HepG2 (cell line): ENCODE results near the gene SLC2A8. TPM values are rescaled to one million over a fixed set of nuclear protein-coding genes. Genes with fewer than 3 reads are reported as not detected.

Experiments used
- FOSL2 ChIP-seq: sonication (generic); formaldehyde crosslinking; IDR thresholded peaks from 2 replicates; pipeline ENCODE4 v1.4.0; 2020; ENCODE audit warnings: missing genetic modification reagents
- GATAD2A ChIP-seq: IDR thresholded peaks from 2 replicates; pipeline ENCODE4 v1.6.1; 2016
- GLI4 ChIP-seq: sonication (generic); formaldehyde crosslinking; IDR thresholded peaks from 2 replicates; pipeline ENCODE4 v1.5.1; 2020; ENCODE audit warnings: missing genetic modification reagents, mild to moderate bottlenecking, moderate library complexity, borderline replicate concordance
- HIC2 ChIP-seq: sonication (generic); formaldehyde crosslinking; IDR thresholded peaks from 2 replicates; pipeline ENCODE4 v1.9.0; 2022; ENCODE audit warnings: low read depth, missing genetic modification reagents
- KLF15 ChIP-seq: sonication (generic); formaldehyde crosslinking; IDR thresholded peaks from 2 replicates; pipeline ENCODE4 v1.8.1; 2023; ENCODE audit warnings: borderline replicate concordance, mild to moderate bottlenecking, inconsistent platforms, missing genetic modification reagents, mixed read lengths
- MED13 ChIP-seq: sonication (generic); formaldehyde crosslinking; IDR thresholded peaks from 2 replicates; pipeline ENCODE4 v1.5.0; 2020; ENCODE audit warnings: missing genetic modification reagents
- NCOA5 ChIP-seq: sonication (generic); formaldehyde crosslinking; IDR thresholded peaks from 2 replicates; pipeline ENCODE4 v1.4.0; 2020; ENCODE audit warnings: missing genetic modification reagents
- NFAT5 ChIP-seq: sonication (generic); formaldehyde crosslinking; IDR thresholded peaks from 2 replicates; pipeline ENCODE4 v1.4.0; 2020; ENCODE audit warnings: missing genetic modification reagents
- NKX3-1 ChIP-seq: sonication (generic); formaldehyde crosslinking; IDR thresholded peaks from 2 replicates; pipeline ENCODE4 v1.5.0; 2020; ENCODE audit warnings: missing genetic modification reagents
- PPARG ChIP-seq: conservative IDR thresholded peaks from 2 replicates; pipeline ENCODE4 v1.6.1; 2016; ENCODE audit warnings: missing biosample characterization, missing genetic modification reagents
- PRDM10 ChIP-seq: sonication (generic); formaldehyde crosslinking; IDR thresholded peaks from 2 replicates; pipeline ENCODE4 v1.4.0; 2020; ENCODE audit warnings: low read depth, missing genetic modification reagents
- SSRP1 ChIP-seq: IDR thresholded peaks from 2 replicates; pipeline ENCODE4 v1.6.1; 2016; ENCODE audit warnings: control low read depth
- WIZ ChIP-seq: sonication (generic); formaldehyde crosslinking; IDR thresholded peaks from 2 replicates; pipeline ENCODE4 v1.5.1; 2020; ENCODE audit warnings: mild to moderate bottlenecking, missing genetic modification reagents
- XBP1 ChIP-seq: sonication (generic); formaldehyde crosslinking; IDR thresholded peaks from 2 replicates; pipeline ENCODE4 v1.5.0; 2020; ENCODE audit warnings: missing genetic modification reagents
- XRCC5 ChIP-seq: fragments of 200-400 bp; formaldehyde crosslinking; optimal IDR thresholded peaks from 2 replicates; pipeline ENCODE3; 2017; ENCODE audit warnings: mild to moderate bottlenecking, low read length
- ZNF121 ChIP-seq: sonication (generic); formaldehyde crosslinking; IDR thresholded peaks from 2 replicates; pipeline ENCODE4 v1.5.0; 2020; ENCODE audit warnings: mild to moderate bottlenecking, missing genetic modification reagents
- ZNF143 ChIP-seq: sonication (generic); formaldehyde crosslinking; IDR thresholded peaks from 2 replicates; pipeline ENCODE4 v1.4.0; 2020; ENCODE audit warnings: missing genetic modification reagents
- ZNF33A ChIP-seq: sonication (generic); formaldehyde crosslinking; IDR thresholded peaks from 2 replicates; pipeline ENCODE4 v1.5.1; 2020; ENCODE audit warnings: missing genetic modification reagents, mild to moderate bottlenecking, moderate library complexity, borderline replicate concordance
- ZNF660 ChIP-seq: sonication (generic); formaldehyde crosslinking; IDR thresholded peaks from 2 replicates; pipeline ENCODE4 v1.5.1; 2020; ENCODE audit warnings: mild to moderate bottlenecking, low read depth, missing genetic modification reagents, borderline replicate concordance
- ZNF83 ChIP-seq: sonication (generic); formaldehyde crosslinking; IDR thresholded peaks from 2 replicates; pipeline ENCODE4 v1.4.0; 2020; ENCODE audit warnings: missing genetic modification reagents, mild to moderate bottlenecking, borderline replicate concordance
- ZSCAN21 ChIP-seq: sonication (generic); formaldehyde crosslinking; IDR thresholded peaks from 2 replicates; pipeline ENCODE4 v1.8.0; 2022; ENCODE audit warnings: mild to moderate bottlenecking, missing genetic modification reagents, moderate library complexity, borderline replicate concordance
- polyA plus RNA-seq, 8 experiments: library from polyadenylated mRNA; depleted of rRNA in 3 of 8; stranded (reverse) in 7 of 8; unstranded in 1 of 8; fragments of >200 nt; fragmentation: Illumina TruSeq in 4 of 8; extraction: Trizol in 4 of 8; gene quantifications; 2 replicates each; pipeline versions ENCODE4 v1.2.1 to v1.2.3, GENCODE V29; 2011 to 2016; ENCODE audit warnings: low read depth in 4 of 8, missing spikeins in 1 of 8, mixed read lengths in 1 of 8; ENCODE audit not compliant: insufficient read depth in 1 of 8
- total RNA-seq, 5 experiments: library from RNA; depleted of rRNA; stranded (reverse); fragments of >200 nt; fragmentation: Illumina TruSeq; extraction: Trizol; gene quantifications; 2 replicates each; pipeline ENCODE4 v1.2.3, GENCODE V29; 2016; ENCODE audit warnings: low read depth in 1 of 5

Gene SLC2A8
- total and polyA plus RNA-seq, 2 of the 13 experiments (the other 11 are each of a cell fraction or from before 2014, with no cell fraction given), result 22.6 to 48.6 TPM

DNA sequence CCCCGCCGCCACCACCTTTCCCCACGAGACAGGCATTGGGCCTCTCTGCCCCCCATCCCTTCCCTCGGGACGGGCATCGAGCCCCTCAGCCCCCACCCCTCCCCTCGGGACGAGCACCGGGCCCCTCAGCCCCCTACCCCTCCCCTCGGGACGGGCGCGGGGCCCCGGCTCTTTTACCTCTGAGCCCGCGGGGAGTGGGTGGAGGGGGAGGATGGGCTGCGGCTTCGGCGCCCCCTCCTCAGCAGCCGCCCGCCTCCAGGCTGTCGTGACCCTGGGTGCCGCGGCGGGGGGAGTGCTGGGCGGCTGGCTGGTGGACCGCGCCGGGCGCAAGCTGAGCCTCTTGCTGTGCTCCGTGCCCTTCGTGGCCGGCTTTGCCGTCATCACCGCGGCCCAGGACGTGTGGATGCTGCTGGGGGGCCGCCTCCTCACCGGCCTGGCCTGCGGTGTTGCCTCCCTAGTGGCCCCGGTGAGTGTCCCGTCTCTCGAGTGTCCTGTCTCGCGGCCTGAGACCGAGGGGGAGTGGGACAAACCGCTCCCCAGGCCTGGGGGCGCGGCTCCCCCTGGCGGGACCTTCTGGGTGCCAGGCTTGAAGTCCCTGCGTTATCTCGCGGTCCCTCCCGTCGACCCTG, 791 bp downstream of the SLC2A8 start (continued):
- TF ChIP-seq NFAT5 (CRISPR knock-in tag) (no peak), ZSCAN21 (0 out of 2 replicates have a peak, but pooled peaks have one; percentile 53), MED13 (CRISPR knock-in tag) (no peak), ZNF83 (CRISPR knock-in tag) (no peak), ZNF660 (CRISPR knock-in tag) (no peak), WIZ (no peak), ZNF143 (no peak), KLF15 (no peak), HIC2 (CRISPR knock-in tag) (no peak), NCOA5 (CRISPR knock-in tag) (no peak), GATAD2A (peak; percentile 58; the same call in 1 of the 2 replicates), FOSL2 (CRISPR knock-in tag) (peak; percentile 25; the same call in 1 of the 2 replicates), GLI4 (no peak), SSRP1 (CRISPR knock-in tag) (peak; percentile 76; the same call in 1 of the 2 replicates), ZNF121 (CRISPR knock-in tag) (no peak), PRDM10 (no peak), PPARG (CRISPR knock-in tag) (no peak), ZNF33A (CRISPR knock-in tag) (no peak), XBP1 (no peak), NKX3-1 (CRISPR knock-in tag) (no peak), XRCC5 (peak; percentile 63)
